ENCODE results near the gene SH3GLB2.
"Not testable (repeated sequence)": the region's sequence is repeated elsewhere in the genome, so short reads cannot be mapped to it uniquely, and the experiment has no call there.

Gene SH3GLB2

DNA sequence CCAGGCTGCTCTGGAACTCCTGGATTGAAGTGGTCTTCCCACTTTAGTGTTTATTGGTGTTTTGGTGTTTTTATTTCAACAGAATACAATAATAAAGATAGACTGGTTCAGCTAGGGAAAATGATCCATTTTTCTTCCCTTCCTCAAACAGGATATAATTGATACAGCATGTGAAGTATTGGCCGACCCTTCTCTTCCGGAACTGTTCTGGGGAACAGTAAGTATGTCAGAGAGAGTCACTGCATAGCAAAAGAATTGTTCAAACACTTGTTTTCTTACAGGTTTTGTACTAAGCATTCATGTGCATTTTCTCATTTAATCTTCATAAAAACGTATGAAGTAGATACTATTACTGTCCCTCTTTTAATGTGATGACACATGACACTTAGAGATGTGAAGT is 49.0 kb downstream of the SH3GLB2 start:
- no peaks in the 10 kb centered on the region for H3K27me3 ChIP-seq (ENCODE audit: insufficient read depth, poor library complexity, severe bottlenecking)
- DNase-seq (ENCODE audit: low read depth in 1 of 2, low spot score in 1 of 2), result no peak
- H3K4me3 ChIP-seq (replicated peaks; ENCODE audit: insufficient read depth, low read length), result no peak overlapping the region
- TF ChIP-seq POLR2AphosphoS5 (IDR thresholded peaks at IDR 0.05; ENCODE audit: low read depth) (no peak), SPI1 (IDR thresholded peaks at IDR 0.05; ENCODE audit: borderline replicate concordance, low read depth) (no peak)
- no peak overlapping the region for H3K27ac ChIP-seq (replicated peaks)

DNA sequence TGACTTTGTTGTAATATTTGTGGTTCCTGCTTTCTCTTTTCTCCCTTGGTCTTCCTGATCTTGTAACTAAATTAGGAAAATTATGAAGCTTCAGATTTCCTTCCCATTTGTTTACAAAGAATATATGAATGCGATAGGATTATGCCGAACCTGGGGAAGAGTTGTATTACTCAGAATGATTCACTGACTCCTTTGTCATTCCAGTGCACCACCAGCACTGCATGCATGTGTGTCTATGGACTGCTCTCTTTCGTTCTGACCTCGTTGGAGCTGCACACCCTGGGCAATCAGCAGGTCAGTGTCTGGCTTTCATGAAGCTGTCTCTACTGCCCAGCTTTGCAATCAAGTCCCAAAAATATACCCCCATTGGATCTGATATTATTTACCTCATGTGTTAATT is 55.2 kb downstream of the SH3GLB2 start:
- DNase-seq (ENCODE audit: low read depth in 1 of 2, low spot score in 1 of 2), result no peak
- no peak overlapping the region for H3K27ac ChIP-seq (replicated peaks)
- H3K27me3 ChIP-seq (ENCODE audit: insufficient read depth, poor library complexity, severe bottlenecking), result no peaks in the 10 kb centered on the region
- no peak overlapping the region for H3K4me3 ChIP-seq (replicated peaks; ENCODE audit: insufficient read depth, low read length)
- TF ChIP-seq, protein P1, sequence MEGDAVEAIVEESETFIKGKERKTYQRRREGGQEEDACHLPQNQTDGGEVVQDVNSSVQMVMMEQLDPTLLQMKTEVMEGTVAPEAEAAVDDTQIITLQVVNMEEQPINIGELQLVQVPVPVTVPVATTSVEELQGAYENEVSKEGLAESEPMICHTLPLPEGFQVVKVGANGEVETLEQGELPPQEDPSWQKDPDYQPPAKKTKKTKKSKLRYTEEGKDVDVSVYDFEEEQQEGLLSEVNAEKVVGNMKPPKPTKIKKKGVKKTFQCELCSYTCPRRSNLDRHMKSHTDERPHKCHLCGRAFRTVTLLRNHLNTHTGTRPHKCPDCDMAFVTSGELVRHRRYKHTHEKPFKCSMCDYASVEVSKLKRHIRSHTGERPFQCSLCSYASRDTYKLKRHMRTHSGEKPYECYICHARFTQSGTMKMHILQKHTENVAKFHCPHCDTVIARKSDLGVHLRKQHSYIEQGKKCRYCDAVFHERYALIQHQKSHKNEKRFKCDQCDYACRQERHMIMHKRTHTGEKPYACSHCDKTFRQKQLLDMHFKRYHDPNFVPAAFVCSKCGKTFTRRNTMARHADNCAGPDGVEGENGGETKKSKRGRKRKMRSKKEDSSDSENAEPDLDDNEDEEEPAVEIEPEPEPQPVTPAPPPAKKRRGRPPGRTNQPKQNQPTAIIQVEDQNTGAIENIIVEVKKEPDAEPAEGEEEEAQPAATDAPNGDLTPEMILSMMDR (IDR thresholded peaks at IDR 0.05; ENCODE audit: insufficient read depth, low read length), result no peak
- no peak for TF ChIP-seq SPI1 (IDR thresholded peaks at IDR 0.05; ENCODE audit: borderline replicate concordance, low read depth)
- TF ChIP-seq GABPA (IDR thresholded peaks at IDR 0.05; ENCODE audit: low read depth), result no peak
- no peak for TF ChIP-seq POLR2AphosphoS5 (IDR thresholded peaks at IDR 0.05; ENCODE audit: low read depth)
- TF ChIP-seq, protein P2, sequence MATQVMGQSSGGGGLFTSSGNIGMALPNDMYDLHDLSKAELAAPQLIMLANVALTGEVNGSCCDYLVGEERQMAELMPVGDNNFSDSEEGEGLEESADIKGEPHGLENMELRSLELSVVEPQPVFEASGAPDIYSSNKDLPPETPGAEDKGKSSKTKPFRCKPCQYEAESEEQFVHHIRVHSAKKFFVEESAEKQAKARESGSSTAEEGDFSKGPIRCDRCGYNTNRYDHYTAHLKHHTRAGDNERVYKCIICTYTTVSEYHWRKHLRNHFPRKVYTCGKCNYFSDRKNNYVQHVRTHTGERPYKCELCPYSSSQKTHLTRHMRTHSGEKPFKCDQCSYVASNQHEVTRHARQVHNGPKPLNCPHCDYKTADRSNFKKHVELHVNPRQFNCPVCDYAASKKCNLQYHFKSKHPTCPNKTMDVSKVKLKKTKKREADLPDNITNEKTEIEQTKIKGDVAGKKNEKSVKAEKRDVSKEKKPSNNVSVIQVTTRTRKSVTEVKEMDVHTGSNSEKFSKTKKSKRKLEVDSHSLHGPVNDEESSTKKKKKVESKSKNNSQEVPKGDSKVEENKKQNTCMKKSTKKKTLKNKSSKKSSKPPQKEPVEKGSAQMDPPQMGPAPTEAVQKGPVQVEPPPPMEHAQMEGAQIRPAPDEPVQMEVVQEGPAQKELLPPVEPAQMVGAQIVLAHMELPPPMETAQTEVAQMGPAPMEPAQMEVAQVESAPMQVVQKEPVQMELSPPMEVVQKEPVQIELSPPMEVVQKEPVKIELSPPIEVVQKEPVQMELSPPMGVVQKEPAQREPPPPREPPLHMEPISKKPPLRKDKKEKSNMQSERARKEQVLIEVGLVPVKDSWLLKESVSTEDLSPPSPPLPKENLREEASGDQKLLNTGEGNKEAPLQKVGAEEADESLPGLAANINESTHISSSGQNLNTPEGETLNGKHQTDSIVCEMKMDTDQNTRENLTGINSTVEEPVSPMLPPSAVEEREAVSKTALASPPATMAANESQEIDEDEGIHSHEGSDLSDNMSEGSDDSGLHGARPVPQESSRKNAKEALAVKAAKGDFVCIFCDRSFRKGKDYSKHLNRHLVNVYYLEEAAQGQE (IDR thresholded peaks at IDR 0.05; ENCODE audit: insufficient replicate concordance, low read depth), result no peak

DNA sequence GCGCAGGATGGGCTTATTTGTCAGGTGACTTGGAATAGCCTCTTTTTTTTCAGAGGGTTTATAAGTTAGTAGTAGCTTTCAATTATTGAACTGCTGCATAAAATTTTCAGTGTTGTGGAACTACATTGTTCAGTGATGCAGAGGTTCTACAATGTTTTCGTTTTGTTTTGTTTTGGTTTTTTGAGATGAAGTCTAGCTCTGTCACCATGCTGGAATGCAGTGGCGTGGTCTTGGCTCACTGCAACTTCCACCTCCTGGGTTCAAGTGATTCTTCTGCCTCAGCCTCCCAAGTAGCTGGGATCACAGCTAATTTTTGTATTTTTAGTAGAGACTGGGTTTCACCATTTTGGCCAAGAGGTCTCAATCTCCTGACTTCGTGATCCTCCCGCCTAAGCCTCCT is 58.6 kb downstream of the SH3GLB2 start:
- DNase-seq (ENCODE audit: low read depth in 1 of 2, low spot score in 1 of 2), result no peak
- H3K27me3 ChIP-seq (ENCODE audit: insufficient read depth, poor library complexity, severe bottlenecking), result no peaks in the 10 kb centered on the region
- TF ChIP-seq, protein P1 (IDR thresholded peaks at IDR 0.05; ENCODE audit: insufficient read depth, low read length), result no peak
- TF ChIP-seq GABPA (IDR thresholded peaks at IDR 0.05; ENCODE audit: low read depth) (no peak), POLR2AphosphoS5 (IDR thresholded peaks at IDR 0.05; ENCODE audit: low read depth) (no peak), SPI1 (IDR thresholded peaks at IDR 0.05; ENCODE audit: borderline replicate concordance, low read depth) (no peak)
- TF ChIP-seq, protein P2 (IDR thresholded peaks at IDR 0.05; ENCODE audit: insufficient replicate concordance, low read depth), result no peak
- H3K27ac ChIP-seq (replicated peaks), result no peak overlapping the region
- H3K4me3 ChIP-seq (replicated peaks; ENCODE audit: insufficient read depth, low read length), result no peak overlapping the region

DNA sequence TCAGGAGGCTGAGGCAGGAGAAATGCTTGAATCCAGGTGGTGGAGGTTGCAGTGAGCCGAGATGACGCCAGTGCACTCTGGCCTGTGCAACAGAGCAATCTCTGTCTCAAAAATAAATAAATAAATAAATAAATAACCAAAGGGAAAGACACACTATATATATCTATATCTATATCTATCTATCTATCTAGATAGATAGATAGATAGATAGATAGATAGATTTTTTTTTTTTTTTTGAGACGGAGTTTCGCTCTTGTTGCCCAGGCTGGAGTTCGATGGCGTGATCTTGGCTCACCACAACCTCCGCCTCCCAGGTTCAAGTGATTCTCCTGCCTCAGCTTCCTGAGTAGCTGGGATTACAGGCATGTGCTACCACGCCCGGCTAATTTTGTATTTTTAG is 66.7 kb downstream of the SH3GLB2 start:
- not testable (repeated sequence) for H3K27ac ChIP-seq (replicated peaks); H3K4me3 ChIP-seq (replicated peaks; ENCODE audit: insufficient read depth, low read length); H3K27me3 ChIP-seq (ENCODE audit: insufficient read depth, poor library complexity, severe bottlenecking); DNase-seq (ENCODE audit: low read depth in 1 of 2, low spot score in 1 of 2)

Measured in HL-60 (cell line).